GM04504 (cell line): ENCODE measurements around the gene ERICH6.
"Not testable (repeated sequence)": the region's sequence is repeated elsewhere in the genome, so short reads cannot be mapped to it uniquely, and the experiment has no call there.

Experiments
- DNase-seq: peaks from one replicate; pipeline ENCODE4 v3.0.0-alpha.2; 2012; ENCODE audit warnings: low read depth

ERICH6 gene

DNA sequence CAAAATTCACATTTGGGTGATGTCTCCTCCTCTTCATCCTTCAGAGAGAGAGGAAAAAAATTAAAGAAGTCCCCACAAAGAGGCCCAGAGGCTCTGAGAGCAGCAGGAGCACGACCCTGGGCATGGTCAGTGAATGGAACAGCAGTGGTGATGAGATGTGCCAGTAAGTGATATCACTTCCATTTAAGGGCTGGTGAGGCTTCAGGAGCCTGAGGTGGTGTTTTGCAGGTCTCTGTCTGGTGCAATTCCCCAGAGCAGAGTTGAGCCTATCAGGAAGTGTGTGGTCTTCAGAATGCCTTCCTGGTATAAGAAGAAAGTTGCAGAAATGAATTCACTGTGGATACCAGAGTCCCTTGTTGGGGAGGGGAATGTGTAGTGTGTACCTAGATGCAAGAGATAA lies 21.4 kb downstream of the ERICH6 start:
- DNase-seq, result no peak

DNA sequence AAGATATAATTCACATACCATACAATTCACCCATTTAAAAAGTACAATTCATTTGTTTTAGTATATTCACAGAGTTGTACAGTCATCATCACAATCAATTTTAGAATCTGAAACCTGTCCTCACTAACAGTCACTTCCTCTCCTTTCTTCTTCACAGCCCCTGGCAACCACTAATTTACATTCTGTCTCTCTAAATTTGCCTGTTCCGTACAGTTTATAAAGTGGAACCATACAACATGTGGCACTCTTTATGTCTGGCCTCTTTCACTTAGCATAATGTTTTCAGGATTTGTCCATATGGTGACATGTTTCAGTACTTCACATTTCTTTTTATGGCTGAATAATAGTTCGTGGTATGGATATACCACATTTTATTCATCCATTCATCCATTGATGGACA lies 22.7 kb downstream of the ERICH6 start:
- DNase-seq, result no peak

DNA sequence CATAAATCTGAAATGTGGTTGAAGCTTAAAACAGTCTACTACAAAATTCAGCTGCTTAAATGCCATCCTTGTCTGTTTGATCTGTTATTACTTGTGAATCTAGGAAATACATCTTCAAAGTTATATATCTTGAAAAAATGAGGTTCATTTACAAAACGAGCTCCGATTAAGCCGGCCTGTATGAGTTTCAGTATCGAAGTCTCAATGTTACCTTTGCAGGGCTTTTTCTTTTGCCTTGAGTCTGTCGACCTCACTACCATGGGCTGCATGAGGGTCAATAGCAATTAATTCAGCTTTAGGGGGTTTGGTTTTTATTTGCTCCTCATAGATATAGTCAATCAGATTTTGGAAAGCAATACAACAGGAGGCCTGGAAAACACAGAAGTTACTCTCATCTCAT lies 23.2 kb downstream of the ERICH6 start:
- DNase-seq, result no peak

DNA sequence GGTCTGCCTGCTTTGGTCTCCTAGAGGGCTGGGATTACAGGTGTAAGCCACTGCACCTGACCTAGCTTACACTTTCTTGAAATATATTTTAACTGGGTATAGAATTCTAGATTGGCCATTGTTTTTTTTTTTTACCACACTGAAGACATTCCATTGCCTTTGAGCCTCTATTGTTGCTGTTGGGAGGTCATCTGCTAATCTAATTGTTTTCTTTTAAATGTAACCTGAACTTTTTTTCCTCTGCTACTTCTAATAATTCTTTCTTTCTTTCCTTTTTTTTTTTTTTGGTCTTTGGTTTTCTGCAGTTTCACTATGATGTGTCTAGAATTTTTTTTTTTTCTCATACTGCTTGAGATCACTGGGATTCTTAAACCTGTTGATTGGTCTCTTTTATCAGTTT lies 28.1 kb downstream of the ERICH6 start:
- DNase-seq, result no peak

DNA sequence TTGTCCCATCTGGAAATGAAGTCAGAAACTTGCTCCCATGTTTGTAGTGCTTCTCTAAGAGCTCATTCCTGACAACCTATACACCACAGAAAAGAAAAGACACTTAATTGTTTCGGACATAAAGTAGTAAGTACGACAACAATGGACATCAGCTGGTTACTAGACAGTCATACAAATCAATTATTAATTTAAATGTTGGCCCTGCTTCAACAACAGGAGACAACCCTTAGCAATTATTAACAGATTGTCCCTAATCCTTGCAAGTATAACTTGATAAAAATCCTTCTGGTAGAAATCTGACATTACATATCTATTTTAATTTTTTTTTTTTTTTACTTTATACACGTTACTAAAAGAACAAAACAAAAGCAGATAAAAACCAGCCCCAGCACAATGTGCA lies 29.8 kb downstream of the ERICH6 start:
- DNase-seq, result no peak

DNA sequence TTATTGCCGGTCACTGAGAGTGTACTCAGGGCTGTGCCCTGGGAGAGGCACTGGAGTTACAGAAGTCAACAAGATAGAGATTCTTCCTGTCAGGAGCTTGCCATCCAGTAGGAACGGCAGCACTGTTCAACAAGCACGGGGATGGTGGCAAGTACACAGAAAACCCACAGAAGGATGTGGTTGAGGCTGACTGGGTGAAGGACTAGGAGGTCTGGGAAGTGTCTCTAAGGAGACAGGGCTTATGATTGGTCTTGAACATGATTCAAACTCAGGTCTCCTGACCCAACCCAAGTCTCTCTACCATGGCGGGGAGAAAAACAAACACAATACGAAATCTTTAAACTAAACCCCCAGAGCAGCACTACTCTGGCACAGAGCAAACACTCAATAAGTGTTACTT lies 37.6 kb downstream of the ERICH6 start:
- DNase-seq, result no peak

DNA sequence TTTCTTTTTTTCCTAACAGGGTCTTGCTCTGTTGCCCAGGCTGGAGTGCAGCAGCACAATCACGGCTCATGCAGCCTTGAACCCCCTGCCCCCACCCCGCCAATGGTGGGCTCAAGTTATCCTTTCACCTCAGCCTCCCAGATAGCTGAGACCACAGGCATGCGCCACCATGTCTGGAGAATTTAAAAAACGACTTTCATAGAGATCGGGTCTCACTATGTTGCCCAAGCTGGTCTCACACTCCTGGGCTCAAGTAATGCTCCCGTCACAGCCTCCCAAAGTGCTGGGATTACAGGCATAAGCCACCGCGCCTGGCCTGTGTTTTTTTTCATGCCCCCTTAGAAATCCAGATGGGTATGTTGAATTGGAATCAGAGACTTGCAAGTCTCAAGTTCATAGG lies 40.3 kb downstream of the ERICH6 start:
- no peak for DNase-seq

DNA sequence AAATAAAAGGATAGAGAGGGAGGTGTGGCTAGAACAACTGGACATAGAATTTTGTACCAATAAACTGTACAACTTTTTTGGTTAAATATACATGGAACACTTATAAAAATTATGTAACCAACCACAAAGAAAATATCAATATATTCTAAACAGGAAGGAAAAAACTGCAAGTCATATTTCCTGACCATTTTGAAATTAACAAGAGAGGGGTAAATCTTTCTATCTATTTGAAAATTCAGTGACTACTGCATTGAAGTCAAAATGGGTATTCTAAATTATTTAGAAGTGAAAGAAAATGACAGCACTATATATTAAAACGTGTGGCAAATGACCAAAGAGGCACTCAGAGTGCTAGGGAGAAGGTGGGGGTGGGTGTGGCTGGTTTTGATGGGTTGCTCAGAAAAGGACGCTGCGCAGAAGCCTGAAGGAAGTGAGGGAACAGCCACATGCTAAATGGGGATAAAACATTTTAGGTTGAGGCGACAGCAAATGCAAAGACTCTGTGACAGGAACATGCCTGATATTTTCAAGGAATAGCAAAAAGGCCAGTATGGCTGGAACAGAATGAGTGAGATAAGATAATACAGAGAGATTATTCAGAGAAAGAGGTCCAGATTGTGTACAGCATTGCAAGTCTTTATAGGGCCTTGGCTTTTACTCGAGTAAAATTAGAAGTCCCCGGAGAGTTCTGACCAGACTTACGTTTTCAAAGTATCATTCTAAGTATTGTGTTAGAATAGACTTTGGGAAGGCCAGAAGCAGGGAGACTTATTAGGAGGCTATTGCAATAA lies 41.1 kb downstream of the ERICH6 start:
- DNase-seq, result no peak

DNA sequence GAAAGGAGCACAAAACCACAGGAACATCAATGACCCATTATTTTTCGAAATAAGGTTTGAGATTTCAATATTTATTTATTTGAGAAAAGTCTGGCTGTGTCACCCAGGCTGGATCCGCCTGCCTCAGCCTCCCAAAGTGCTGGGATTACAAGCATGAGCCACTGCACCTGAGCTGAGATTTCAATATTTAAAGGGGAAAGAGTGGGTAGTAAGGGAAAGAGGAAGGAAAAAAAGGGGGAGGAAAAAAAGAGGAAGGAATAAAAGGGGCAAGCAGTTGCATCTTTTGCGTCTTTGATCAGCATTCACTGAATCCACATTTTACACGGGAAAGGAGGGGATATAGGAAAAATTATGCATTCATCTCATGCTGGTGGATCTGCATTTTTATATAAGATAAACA lies 47.4 kb downstream of the ERICH6 start:
- no peak for DNase-seq

DNA sequence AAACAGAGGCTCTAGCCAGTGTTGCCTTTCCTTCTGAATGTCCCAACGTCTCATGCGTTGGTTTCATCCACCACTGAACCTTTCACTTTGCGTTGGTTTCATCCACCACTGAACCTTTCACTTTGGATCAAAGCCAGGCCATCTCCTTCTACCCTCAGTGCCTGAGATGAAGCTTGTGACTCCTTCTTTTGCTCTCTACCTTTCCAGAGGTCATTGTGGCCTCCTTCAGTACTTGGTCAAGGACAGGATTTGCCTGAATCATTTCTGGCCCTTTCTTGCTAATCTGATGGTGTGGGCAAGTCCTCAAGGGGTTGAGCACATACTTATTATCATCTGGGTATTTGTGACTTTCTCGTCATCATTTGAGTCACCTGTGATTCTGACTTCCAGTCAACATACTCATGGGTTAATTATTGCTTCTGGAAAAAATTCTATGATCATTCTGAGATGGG lies 50.6 kb downstream of the ERICH6 start:
- DNase-seq, result no peak

DNA sequence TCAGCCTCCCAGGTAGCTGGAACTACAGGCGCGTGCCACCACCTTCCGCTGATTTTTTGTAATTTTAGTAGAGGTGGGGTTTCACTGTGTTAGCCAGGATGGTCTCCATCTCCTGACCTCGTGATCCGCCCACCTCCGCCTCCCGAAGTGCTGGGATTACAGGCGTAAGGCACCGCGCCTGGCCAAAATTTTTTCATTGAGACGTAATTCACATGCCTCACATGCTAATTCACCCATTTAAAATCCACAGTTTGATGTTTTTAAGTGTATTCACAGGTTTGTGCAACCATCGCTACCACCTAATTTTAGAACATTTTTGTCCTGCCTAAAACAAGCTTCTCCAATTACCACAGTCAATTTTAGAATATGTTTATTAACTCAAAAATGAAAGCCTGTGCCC lies 63.5 kb downstream of the ERICH6 start:
- DNase-seq, result no peak

DNA sequence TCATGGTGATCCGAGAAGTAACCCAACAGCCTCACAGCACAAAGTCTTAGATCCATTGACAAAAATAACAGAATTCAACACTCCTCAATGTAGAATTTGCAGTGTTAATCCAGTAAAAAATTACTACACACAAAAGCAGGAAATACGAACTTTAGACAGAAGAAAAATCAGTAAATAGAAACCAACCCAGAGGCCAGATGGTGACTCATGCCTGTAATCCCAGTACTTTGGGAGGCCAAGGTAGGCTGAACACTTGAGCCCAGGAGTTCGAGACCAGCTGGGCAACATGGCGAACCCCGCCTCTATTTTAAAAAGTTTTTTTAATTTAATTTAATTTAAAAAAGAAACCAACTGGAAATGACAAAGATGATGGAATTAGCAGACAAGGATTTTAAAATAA lies 64.5 kb downstream of the ERICH6 start:
- DNase-seq, result no peak

DNA sequence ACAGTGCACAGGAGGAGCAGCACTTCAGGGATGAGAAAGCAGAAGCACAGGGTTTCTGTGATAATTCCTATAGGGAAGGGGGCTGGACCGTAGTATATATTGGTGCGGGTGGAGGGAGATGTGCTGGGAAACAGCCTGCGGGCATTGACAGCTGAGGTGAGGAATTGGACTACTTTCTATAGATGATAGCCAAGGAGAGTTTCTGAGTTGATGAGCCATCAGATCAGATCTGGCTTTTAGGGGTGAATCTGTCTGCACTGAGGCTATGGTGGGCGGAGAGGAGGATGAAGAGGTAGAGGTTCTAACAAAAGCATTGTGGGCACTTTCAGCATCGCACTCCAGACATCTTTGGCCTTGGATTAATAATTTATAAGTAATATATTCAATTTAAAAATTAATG lies 67.5 kb downstream of the ERICH6 start:
- no peak for DNase-seq

DNA sequence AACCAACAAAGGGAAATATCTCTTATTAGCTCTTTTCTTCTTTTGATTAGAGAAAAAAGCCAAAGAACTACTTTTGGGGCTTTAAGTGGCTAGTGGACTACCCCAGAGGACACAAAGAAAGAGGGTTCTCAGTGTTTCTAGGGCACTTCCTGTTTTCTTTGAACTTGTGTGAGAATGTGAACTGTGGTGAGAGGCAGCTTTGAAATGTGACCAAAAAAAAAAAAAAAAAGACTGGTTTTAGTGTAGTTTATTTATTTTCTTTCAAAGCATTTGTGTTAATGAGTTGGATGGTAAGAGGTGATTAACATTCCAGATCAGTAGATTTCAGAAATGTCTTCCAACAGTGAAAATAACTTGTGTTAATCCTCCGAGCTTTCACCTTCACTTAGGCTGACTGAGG lies 68.2 kb downstream of the ERICH6 start:
- DNase-seq, result no peak

DNA sequence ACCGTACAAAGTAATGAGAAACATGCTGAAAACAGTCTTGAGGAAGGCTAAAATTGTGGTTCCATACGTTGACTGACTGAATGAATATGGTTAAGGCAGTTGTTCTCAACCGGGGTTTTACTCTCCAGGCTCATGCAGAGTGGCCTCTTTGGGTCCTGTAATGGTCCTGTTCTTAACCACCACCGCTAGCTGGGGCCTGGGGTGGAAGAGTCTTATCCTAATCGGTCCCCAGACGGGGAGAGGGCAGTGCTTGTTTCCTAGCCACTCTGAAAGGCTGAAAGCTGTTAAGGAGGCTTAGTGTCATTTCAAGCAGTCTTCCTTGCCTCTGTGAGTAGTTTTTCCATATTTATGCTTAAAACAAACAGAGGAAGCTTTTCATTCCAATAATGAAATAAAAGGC lies 68.6 kb downstream of the ERICH6 start:
- DNase-seq, result no peak

DNA sequence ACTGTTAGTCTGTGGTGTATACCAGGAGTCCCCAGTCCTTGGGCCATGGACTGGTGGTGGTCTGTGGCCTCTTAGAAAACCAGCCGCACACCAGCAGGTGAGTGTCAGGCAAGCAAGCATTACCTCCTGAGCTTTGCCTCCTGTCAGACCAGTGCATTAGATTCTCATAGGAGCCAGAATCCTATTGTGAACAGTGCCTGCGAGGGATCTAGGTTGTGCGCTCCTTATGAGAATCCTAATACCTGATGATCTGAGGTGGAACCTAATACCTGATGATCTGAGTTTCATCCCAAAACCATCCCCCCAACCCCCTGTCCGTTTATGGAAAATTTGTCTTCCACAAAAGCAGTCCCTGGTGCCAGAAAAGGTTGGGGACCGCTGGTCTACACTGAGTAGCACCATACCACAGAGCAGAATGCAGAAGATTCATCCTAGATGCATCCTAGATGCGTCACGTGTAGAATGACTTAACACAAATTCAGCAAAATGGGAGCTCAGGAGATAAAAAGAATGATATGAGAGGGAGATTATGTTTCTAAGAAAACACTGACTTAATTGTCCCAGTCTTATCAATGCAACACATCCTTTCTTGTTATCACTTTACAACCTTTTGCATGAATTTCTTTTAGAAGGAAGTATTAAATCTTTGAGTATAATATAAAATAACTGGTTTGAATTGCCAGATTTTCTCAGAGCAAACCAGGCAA lies 72.1 kb downstream of the ERICH6 start:
- DNase-seq, result no peak

DNA sequence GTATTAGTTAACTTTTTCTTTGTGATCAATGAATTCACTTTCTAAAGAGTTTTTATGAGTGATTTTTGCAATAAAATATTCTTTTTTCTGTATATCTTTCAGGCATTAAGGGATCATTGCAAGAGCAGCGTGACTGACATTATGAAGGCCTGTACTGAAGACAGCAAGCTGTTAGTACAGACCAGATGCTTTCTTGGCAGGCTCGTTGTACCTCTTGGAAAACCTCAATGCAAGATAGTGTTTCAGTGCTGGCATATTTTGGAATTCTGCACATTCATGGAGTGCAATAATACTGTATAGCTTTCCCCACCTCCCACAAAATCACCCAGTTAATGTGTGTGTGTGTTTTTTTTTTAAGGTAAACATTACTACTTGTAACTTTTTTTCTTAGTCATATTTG lies 76.2 kb downstream of the ERICH6 start:
- DNase-seq, result no peak

DNA sequence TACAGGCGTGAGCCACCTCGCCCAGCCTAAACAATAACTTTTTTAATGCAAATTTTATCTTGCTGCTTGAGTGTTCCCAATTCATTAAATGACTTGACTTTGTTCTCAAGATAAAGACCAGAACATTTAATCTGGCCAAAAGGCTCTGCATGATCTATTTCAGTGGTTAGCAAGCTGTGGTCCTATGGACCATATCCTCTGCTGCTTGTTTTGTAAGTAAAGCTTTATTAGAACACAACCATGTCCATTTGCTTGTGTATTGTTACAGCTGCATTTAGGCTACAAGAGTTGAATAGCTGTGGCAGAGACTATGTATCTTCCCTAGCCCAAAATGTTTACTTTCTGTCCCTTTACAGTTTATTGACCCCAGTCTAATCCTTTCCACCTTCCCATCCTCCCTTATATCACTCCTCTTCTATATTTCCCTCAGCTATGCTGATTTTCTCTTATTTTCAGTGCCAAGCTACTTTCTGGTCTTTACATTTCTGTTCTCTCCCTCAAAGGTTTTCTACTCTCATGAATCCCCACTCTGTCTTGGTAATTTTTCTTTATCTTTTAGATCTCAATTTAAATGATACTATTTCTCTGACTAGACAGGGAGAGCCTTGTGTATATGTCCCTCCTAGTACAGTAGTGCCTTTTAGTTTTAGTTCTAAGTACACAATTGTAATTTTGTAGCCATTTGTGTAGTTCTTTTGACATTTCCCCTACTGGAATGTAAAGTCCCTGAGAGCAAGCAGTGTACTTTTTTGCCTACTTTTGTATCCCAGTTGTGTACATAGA lies 77.4 kb downstream of the ERICH6 start:
- no peak for DNase-seq

DNA sequence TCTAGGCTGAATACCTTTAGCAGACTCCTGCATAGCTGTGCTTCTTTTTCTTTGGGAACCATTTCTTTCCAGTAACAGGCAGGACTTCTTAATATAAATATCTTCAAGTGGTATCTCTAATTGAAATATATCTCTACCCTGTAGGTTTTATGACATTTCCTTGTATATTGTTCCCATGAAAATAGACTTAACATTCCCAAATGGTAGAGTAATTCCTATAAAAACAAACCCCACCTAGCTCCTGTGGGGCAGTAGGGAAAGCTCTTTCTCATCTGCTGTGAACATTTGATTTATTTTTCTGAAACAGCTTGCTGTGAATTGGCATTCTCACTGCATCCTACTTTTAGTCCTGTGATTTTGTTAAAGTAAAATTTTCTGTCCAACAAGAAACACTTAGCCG lies 79.8 kb downstream of the ERICH6 start:
- DNase-seq, result no peak

DNA sequence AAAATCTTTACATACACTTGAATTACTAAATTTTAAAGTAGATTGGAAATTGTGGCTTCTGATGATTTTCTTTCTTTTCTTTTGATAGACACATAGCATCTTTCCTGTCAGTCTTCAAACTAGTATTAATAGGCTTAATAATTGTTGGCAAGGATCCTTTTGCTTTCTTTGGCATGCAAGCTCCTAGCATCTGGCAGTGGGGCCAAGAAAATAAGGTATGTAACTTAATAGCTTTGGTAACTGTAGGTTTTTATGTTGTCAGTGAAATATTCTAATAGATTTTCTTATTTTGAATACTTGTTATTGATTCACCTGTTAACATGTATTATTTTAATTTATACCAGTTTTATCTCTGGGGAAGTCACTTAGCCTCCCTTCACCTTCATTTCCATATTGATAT lies 80.8 kb downstream of the ERICH6 start:
- not testable (repeated sequence) for DNase-seq

DNA sequence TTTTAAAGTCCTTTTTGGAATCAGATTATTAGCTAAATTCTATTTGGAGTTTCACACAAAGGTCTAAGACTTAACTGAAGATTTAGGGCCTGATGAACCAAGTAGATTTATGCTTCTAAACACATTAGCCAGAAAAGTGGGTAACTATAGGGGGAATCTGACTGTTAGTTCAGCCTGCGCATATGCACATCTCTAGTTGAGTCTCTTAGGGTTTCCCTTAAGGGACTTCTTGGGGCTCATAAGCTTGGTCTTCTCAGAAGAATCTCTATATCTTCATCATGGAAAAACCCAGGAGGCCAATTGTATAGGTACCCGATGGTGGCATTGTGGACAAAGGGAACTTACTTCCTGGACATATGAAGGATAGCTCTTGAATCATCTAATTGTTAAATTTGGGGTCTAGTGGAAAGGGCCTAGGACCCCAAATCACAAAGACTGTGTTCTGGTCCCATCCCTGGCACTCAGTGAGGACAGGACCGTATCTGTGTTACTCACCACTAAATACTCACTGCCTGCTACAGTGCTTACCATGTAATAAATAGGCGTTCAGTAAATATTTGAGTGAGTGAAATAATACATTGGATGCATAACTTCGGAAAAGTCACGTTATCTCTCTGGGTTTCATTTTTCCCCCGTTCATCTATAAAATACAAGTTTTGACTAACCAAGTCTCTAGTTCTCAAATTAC lies 83.6 kb downstream of the ERICH6 start:
- DNase-seq, result no peak

DNA sequence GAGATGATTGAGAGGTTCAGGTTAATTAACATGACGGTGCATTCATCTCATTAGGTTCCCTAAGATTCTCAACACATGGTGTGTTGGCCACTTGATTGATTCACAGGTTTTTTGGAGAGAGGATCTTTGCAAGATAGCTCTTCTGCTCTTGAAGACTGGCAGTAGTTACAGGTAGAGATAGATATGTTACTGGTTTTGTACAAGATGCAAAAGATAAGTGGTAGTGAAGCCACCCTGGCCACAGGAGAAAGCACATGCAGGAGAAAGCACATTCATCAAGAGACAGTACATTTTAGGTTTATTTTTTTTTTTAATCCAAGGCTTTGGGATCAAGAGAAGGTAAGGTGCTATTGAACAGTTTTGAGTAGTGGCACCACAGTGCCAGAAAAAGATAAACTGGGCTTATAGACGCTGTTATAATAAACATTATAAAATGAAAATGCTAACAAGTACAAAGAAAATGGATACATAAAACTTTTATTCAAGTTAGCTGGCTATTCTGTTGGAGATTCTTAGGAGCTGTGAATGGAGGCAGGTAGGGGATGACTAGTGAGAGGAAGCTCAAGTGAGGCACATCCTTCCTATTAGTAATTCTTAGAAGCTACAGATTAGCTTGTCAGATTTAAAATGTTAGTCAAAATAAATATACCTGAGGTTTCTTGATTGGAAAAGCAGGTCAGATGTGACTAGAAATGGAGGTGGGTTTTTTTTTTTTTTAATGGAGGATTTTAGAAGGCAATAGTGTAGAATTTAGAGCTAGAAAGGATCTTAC lies 89.8 kb downstream of the ERICH6 start:
- no peak for DNase-seq
